Stimulated activated naive CD4-positive, alpha-beta T cell treated with Interleukin-2 at 50 U/mL for 16 hours (primary cell): ENCODE data around the gene ZRANB3.
"Not testable (repeated sequence)": the region's sequence is repeated elsewhere in the genome, so short reads cannot be mapped to it uniquely, and the experiment has no call there.

Experiments
- DNase-seq: peaks from one replicate; lab custom pipeline; 2025; lab: John Stamatoyannopoulos, UW

The ZRANB3 gene

DNA sequence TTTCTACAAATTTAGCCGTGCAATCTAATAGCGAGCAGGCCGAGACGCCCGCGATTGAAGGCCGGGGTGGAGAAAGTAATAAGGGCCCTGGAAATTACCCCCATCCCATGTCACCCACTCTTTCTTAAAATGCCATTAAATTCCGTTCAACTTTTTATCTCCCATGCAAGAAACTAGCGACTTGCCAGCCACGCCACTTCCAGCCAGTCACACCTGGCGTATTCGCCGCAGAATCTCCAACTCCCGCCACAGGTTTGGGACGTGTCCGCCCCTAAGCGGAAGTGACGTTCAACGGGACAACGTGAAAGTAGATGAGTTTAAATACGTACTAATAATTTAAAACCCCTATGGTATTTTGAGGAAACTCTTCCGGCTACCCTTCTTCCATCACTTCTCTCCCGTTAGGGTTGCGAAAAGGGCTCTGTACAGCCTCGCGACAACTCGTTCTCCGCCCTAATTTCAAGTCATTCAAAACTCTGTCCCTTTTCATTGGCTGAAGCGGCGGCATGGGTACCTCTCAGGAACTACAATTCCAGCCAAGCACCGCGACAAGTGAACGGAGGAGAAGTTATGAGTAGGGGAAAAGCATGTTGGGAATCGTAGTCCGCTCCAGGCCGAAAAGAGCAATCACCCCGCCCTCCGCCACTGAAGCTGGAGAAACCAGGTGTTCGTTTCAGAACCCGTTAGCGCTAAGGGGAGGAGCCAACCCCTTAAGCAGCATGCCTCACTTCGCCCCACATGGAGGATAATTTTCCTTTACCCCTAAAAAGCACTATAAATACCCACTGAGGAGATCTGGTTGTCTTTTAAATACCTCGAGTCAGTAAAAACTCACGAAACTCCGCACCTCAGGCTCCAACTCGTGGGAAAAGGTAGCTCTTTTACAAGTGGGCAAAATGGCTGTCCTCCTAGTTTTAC is at the start of gene ZRANB3:
TSS of gene ZRANB3 (minus strand) at position 906 of the 918 bp plus-strand sequence.
- peak; percentile 95 for DNase-seq

DNA sequence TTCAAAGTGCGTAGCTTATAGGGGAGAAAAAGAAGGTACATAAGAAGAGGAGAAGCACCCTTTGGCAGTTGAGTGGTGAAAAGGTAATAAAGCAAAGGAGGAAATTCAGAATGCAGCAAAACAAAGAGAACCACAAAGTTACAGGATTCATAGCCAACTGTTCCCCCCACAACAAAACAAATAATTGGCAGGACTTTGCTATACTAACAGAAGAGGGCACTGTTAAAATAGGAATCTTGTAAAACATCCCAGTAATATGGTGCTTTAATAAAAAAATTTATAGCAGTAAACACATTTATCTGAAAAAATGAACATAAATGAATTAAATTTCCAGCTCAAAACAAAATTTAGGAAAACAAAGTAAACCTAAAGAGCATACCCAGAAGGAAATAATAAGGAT is 42.6 kb upstream of the ZRANB3 start:
- no peak for DNase-seq

DNA sequence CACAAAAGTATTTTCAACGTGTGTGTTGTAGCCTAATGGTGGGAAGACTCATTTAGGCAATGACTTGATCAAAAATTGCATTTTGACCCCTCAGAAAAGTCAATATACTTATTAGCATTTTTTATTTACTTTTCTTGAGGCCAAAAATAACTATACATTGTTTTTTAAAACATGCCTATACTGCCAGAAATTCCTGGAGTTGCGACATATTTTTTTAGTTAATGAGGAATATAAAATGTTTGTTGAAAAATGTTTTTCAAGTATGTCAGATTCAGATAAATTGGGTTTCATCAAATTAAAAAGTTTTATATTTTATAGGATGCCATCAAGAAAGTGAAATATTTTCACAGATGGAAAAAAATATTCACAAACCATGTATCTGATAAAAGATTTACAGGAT is 39.9 kb upstream of the ZRANB3 start:
- DNase-seq = no peak

DNA sequence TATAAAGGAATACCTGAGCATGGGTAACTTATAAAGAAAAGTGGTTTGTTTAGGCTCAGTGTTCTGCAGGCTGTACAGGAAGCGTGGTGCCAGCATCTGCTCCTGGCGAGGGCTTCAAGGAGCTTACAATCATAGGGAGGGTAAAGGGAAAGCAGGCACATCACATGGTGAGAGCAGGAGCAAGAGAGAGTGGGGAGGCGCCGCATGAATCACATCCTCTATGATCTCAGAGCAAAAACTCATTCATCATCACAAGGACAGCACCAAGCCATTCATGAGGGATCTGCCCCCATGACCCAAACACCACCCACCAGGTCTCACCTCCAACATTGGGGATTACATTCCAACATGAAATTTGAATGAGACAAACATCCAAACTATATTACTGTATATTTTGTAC is 32.8 kb upstream of the ZRANB3 start:
- DNase-seq = no peak

DNA sequence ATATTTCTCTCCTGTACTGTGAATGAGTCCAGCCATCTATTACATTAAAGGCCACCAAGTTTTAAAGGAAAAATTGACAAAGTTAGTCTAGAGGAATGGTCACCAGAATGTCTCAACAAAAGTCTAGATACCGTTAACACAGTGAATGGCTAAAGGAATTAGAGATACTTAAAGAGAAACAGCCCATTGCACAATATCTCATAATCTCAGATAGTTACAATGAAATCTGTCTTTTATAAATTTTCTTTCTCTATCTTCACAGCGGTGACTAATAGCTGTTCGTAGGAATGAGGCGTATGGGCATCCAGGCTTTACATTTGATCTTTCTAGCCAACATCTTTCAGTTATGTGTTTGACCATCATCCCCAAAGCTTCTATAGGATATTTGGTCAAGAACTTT is 30.9 kb upstream of the ZRANB3 start:
- no peak for DNase-seq

DNA sequence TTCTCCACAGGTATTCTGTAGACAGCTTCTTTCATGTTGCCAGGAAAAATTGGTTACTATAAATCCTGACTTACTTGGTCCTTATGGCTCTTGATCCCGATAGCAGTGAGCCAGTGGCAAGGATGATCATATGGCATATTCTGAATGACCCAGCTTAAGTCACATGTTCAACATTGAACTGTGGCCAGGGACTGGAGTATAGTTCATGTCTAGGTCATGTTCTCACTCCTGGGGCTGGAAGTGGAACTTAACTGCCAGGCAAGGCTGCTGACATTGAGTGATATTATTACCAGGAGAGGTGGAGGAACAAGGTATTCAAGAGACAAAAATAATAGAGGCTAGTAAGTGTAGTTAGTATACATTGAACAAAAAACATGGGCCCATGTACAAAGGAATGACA is 26.5 kb upstream of the ZRANB3 start:
- no peak for DNase-seq

DNA sequence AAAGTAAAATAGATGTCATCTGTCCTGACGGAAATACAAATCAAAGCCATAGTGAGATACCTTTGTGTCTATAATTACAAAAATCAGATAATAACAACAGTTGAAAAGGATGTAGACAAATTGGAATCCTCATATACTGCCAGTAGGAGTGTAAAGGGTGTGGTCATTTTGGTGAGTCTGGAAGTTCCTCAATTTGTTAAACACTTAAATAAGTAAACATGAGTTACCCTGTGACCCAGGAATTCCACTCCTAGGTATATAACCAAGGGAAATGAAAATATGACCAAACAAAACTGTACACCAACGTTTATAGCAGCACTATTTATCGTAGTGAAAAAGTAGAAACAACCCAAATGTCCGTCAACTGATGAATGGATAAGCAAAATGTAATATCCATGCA is 24.3 kb upstream of the ZRANB3 start:
- no peak for DNase-seq

DNA sequence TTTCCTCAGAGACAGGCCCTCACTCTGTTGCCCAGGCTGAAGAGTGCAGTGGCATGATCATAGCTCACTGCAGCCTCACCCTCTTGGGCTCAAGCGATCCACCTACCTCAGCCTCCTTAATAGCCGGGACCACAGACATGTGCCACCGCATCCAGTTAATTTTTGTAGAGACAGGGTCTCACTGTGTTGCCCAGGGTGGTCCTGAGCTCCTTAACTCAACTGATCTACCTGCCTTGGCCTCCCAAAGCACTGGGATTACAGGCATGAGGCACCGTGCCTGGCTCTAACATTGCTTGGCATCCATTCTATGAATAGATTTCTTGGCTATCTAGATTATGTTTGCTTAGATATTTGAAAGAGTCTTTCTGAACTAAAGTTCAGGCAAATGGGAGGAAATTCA is 21.9 kb upstream of the ZRANB3 start:
- DNase-seq = no peak

DNA sequence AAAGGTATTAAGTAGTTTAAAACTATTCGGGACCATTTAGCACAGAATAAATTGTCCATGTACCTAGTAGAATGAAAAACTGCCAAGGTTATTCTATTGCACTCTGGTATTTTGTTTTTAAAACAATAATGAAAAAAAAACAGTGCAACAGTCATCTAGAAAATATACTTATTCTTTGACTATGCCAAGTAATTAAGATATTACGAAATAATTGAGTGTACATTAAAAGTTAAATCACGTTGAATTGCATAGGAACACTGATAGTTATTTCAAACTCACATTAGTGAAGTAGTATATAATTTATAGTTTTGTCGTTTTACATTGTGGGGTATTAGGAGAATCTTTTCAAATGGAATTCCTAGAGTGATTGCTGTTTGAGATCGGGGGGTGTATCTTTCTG is 20.3 kb upstream of the ZRANB3 start:
- DNase-seq = no peak

DNA sequence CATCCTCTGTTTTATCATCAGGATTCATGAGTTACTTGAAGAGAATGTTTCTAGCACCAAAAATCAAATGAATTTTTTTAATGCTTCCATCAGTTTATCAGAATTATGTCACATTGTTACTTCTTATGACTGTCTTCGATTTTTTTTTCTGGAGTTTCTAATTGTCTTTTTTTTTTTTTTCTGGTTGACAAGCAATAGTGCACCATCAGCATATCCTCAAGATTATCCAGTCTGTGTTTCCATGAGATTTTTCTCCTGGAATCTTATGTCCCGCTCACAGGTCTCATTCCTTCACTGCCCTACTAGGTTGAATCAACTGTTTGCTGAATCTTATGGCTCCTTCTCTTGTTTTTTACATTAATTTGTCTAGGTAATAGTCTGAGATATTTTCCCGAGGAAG is 16.3 kb upstream of the ZRANB3 start:
- no peak for DNase-seq

DNA sequence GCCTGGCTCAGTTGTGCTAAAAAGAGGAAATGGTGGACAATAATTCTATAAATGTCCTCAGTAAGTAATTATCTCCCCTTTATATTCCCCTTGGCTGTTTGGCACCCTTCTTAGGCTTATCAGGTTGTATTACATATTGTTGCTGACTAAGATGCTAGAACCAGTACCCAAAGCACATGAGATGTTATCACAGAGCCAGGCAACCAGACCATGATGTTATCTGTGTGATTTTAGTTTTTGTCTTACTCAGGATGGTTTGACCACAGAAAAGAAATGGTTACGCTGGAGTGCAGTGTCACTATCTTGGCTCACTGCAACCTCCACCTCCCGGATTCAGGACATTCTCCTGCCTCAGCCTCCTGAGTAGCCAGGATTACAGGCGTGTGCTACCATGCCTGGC is 15.4 kb upstream of the ZRANB3 start:
- DNase-seq = no peak

DNA sequence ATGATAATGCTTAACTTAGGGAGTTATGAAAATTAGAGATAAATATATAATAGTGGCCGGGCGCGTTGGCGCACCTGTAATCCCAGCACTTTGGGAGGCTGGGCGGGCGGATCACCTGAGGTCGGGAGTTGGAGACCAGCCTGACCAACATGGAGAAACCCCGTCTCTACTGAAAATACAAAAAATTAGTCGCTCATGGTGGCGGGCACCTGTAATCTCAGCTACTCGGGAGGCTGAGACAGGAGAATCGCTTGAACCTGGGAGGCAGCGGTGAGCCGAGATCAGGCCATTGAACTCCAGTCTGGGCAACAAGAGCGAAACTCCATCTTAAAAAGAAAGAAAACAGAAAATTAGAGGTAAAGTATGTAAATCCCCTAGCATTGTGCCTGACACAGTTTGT is 2.5 kb upstream of the ZRANB3 start:
- DNase-seq = not testable (repeated sequence)

DNA sequence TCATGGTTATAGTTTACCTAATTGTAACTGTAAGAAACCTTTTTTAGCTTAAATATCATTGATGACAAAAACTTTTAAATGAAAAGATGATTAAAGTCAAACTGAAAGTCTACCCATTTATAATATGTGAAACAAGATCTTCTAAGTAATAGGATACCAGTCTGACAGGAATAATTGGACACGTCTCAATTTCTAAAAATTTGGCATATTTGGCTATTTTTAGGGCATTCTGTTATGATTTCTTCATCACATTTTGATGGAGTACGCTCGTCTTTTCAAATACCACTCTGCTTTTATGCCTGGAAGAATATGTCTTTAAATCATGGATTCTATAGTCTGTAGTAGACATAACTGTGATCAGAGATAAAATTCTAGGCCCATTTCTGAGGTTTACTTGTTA is 1.6 kb upstream of the ZRANB3 start:
- DNase-seq = no peak

DNA sequence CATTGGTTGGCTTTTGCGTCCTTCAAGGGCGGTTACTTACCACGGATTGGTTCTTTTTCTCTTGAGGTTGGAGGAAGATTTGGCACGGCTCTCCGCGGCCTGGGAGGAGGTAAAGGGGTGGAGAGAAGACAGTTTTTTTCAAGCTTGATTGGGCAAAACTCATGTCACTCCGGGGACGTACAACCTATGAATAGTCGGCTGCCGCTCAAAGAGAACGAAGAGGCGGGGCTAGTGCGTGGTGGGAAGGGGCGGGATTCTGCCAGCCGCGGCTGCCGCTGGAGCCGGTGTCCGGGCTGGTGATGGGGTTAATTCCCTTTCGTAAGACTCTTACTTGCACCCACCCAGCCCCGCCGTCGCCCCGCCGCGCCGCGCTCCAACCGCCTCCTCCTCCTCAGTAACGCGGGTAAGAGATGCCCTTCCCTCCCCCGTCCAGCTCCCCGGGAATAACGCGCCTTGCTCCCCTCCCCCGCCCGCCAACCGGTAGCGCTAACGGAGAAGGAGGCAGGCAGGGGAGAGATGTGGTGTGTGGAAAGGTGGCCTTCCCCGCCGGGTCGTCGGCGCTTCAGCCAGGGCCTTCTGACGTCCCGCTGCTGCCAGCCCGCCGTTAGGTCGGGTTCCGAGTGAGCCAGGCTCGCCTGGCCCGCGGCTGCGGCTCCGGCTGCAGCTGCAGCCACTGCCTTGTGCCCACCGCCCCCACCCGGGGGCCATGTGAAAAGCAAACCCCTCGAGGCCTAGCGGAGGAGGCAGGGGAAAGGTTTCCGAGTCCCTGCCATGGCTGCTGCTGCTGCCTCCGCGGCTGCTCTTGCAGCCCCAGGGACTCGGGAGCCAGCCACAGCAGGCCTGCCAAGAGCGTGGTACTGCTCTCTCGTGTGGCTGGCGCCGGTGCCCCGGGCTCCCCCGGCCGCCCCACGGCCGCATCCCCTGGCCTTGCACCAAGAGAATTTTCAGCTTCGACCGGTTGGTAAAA is 496 bp upstream of the ZRANB3 start, which contains the start of gene R3HDM1:
TSS of gene R3HDM1 (plus strand) at position 254 of the 967 bp plus-strand sequence. CDS start 73,362 bp downstream, outside the sequence.
- DNase-seq = peak; percentile 95

DNA sequence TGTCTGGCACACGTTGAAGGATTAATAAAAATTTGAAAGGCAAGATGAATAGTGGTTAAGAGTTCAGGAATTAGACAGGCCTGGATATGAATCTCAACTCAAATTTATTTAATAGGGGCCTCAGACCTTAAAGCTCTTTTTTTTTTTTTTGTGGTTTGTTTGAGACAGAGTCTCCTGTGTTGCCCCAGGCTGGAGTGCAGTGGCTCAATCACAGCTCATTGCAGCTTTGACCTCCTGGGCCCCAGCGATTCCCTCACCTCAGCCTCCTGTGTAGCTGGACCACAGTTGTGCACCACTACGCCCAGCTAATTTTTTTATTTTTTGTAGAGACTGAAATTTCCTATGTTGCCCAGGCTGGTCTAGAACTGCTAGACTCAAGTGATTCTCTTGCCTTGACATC is 3.0 kb downstream of the ZRANB3 start:
- no peak for DNase-seq

DNA sequence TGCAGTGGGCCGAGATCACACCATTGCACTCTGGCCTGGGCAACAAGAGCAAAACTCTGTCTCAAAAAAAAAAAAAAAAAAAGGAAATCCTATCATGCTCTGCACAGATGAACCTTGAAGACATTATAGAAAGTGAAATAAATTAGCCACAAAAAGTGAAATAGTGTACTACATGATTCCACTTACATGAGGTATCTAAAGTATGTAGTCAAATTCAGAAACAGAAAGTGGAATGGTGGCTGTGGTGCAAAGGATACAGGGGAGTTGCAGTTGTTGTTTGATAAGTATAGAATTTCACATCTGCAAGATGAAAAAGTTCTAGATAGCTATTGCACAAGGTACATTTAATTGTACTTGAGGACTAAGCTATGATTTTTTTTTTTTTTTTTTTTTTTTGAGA is 5.2 kb downstream of the ZRANB3 start:
- DNase-seq = no peak

DNA sequence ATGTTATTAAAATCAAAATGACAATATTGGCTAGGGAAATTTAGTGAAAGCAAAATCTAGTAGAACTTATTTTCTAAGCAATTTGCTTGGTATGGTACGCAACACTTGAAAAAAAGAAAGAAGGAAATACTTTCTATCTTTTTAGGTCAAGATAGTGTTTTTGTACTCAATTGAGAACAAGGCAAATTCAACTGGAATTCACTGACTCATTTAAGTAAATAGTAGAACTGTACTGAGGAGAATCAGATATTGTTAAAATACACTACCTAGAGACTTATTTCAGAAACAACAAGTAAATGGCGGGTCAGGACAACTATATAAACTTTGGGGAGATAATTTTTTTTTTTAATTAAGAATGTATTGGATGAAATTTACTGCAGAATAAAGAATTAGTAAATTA is 18.9 kb downstream of the ZRANB3 start:
- no peak for DNase-seq

DNA sequence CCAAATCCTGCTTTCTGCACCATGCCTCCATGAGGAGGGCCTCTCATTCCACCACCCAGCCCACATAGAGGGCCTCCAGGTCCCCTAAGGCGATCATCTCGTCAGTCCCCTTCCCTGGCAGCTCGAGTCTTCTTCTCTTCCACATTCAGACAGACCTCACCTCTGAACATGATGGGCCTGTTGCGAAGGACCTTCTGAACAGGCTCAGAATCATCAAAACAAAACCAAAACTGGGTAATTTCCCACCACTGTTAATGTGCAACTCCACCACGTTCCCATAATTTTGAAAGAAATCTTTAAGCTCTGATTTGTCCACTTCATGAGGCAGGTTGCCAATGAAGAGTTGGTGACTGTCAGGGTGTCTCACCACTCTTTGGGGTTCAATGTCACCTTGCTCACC is 20.4 kb downstream of the ZRANB3 start:
- no peak for DNase-seq

DNA sequence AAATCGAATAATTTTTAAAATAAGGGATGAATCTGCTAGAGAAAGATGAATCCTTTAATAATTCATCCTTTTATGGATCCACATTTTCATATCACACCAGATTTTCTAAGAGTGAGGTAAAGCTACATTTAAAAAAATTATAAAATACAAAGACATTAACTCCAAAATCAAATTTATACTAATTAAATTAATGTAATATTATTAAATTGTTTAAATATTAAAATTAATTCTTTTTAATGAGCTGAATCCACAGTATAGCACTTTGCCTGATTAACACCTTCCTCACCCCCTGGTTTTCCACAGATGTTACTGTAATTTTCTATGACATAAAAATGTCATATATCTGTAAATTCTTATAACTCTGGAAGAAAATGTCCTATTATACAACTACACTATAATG is 26.2 kb downstream of the ZRANB3 start:
- DNase-seq = no peak

DNA sequence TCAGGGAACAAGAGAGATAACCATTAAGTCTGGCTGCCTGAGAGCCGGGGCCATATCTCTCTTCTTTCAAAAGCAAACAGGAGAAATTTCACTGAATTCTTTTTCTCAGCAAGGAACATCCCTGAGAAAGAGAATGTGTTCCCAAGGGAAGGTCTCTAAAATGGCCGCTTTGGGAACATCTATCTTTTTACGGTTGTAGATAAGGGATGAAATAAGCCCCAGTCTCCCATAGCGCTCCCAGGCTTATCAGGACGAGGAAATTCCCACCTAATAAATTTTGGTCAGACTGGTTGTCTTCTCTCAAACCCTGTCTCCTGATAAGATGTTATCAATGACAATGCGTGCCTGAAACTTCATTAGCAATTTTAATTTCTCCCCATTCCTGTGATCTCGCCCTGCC is 32.4 kb downstream of the ZRANB3 start:
- DNase-seq = not testable (repeated sequence)

DNA sequence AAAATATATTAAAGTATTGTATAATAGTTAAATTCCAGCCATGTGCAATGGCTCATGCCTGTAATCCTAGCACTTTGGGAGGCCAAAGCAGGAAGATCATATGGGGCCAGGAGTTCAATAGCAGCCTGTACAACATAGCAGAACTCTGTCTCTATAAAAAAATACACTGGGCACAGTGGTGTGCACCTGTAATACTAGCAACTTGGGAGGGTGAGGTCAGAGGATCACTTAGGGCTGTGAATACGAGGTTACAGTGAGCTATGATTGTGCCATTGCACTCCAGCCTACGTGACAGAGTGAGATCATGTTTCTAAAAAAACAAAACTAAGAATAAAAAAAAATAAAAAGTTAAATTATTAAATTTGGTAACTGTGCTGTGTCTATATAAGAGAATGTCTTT is 36.1 kb downstream of the ZRANB3 start:
- no peak for DNase-seq

DNA sequence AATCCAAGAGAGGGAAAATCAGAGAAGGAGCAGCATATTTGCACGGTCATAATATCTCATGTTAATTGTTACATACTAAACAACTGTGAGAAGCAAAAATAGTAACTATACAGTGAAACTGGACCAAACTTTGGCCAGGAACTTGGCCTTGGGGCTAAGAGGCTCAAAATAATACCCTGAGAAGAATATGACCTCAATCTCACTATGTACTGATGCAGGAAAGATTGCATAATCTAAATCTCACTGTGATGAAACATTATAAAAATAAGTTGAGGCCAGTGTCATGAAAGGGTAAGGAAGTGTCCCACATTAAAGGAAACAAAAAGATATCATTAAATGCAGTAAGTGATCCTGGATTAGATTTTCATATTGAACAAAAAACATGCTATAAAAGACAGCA is 36.5 kb downstream of the ZRANB3 start:
- DNase-seq = no peak

DNA sequence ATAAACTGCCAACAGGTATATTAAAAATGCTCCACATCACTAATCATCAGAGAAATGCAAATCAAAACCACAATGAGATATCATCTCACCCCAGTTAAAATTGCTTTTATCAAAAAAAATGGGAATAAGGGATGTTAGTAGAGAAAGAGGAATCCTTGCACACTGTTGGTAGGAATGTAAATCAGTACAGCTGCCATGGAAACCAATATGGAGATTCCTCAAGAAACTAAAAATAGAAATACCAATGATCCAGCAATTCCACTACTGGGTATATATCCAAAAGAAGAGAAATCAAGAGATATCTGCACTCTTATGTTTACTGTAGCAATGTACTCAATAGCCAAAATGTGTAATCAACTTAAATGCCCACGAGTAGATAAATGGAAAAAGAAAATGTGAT is 40.6 kb downstream of the ZRANB3 start:
- DNase-seq = no peak
